K562 (cell line): ENCODE data around the gene POP7. TPM values are rescaled to one million over a fixed set of nuclear protein-coding genes. Genes with fewer than 3 reads are reported as not detected.
"Not testable (repeated sequence)": the region's sequence is repeated elsewhere in the genome, so short reads cannot be mapped to it uniquely, and the experiment has no call there.

Experiments
- ATAC-seq: fragments of 200-7000 bp; cut with Tn5 transposase; 3 replicates; pipeline ENCODE4 v1.9.1; 2020; ENCODE audit warnings: moderate library complexity
- BruUV-seq: library from RNA; stranded (reverse); fragments of 400-500 nt; replicated peaks from 2 replicates; lab custom pipeline; 2021; lab: Mats Ljungman, UMichigan
- CTCF ChIA-PET: fragments of 300-600 bp; formaldehyde crosslinking; extraction: SDS; loops from one replicate; lab custom pipeline; 2021; ENCODE audit warnings: low intra/inter-chr PET ratio; lab: Yijun Ruan, JAX
- POLR2A ChIA-PET: fragments of 300-600, 350-650 bp; sonication (Branson Sonifier 250); formaldehyde crosslinking; extraction: SDS; loops from one replicate; lab custom pipeline; 2021; ENCODE audit warnings: antibody characterized with exemption, inconsistent platforms; lab: Yijun Ruan, JAX
- DNase-seq, 4 experiments: peaks; one replicate each; pipeline versions ENCODE4 v3.0.0 to v3.0.0-alpha.2; 2011 to 2018; ENCODE audit warnings: low spot score in 3 of 4, mixed read lengths in 3 of 4; ENCODE audit errors: extremely low read depth in 1 of 4
- FAIRE-seq: peaks from 2 replicates; lab custom pipeline; 2011; peaks lifted over from hg19 to GRCh38; lab: Jason Lieb, UNC
- H2AFZ ChIP-seq: 2 replicates; pipeline ENCODE4 v1.6.0; 2011; ENCODE audit warnings: low read depth, low read length, control low read depth, inconsistent platforms
- H3K27ac ChIP-seq: fragments of 200-600 bp; 3 replicates; pipeline ENCODE4 v1.8.0; 2011; ENCODE audit warnings: low read depth, mild to moderate bottlenecking, control low read depth, inconsistent platforms, low read length, moderate library complexity, mixed read lengths; ENCODE audit errors: extremely low read depth
- H3K27me3 ChIP-seq, 2 experiments: fragments of 300-600 bp in 1 of 2; 2 replicates in 1 of 2; 3 replicates in 1 of 2; pipeline versions ENCODE4 v1.6.0 to v1.8.0; 2011; ENCODE audit warnings: inconsistent platforms in 2 of 2, low read length in 2 of 2, mild to moderate bottlenecking in 1 of 2, mixed read lengths in 1 of 2, moderate library complexity in 1 of 2; ENCODE audit not compliant: control insufficient read depth in 2 of 2, insufficient read depth in 2 of 2
- H3K36me3 ChIP-seq: fragments of 300-600 bp; 3 replicates; pipeline ENCODE4 v1.8.0; 2011; ENCODE audit warnings: mild to moderate bottlenecking, low read length, inconsistent platforms; ENCODE audit not compliant: control insufficient read depth, insufficient read depth
- H3K4me1 ChIP-seq, 2 experiments: fragments of 200-600 bp in 1 of 2; replicated peaks in 1 of 2; 2 replicates in 1 of 2; 3 replicates in 1 of 2; pipeline versions ENCODE4 v1.5.1 to v1.8.0; 2011; ENCODE audit warnings: inconsistent platforms in 2 of 2, low read length in 2 of 2, mild to moderate bottlenecking in 1 of 2, mixed read lengths in 1 of 2, moderate library complexity in 1 of 2; ENCODE audit not compliant: control insufficient read depth in 2 of 2, insufficient read depth in 2 of 2
- H3K4me2 ChIP-seq: 2 replicates; pipeline ENCODE4 v1.6.1; 2011; ENCODE audit warnings: low read length, control low read depth, inconsistent platforms, mixed read lengths; ENCODE audit not compliant: insufficient read depth
- H3K4me3 ChIP-seq: fragments of 200-600 bp; sonication (generic), shearing (Covaris generic); 2 replicates; pipeline ENCODE4 v1.5.1; 2016; ENCODE audit warnings: control low read depth, inconsistent platforms
- H3K79me2 ChIP-seq: fragments of 200-600 bp; 3 replicates; pipeline ENCODE4 v1.8.0; 2011; ENCODE audit warnings: low read length, inconsistent platforms; ENCODE audit not compliant: control insufficient read depth, insufficient read depth
- H3K9ac ChIP-seq, 2 experiments: 2 replicates each; pipeline versions ENCODE4 v1.6.0 to v1.6.1; 2011; ENCODE audit warnings: low read depth in 2 of 2, low read length in 2 of 2, control low read depth in 1 of 2, inconsistent platforms in 1 of 2, mild to moderate bottlenecking in 1 of 2, mixed read lengths in 1 of 2; ENCODE audit not compliant: insufficient read depth in 1 of 2
- H3K9me1 ChIP-seq: one replicate; pipeline ENCODE4 v1.6.0; 2011; ENCODE audit warnings: inconsistent platforms, mild to moderate bottlenecking, low read length, moderate library complexity; ENCODE audit not compliant: control insufficient read depth, insufficient read depth
- H3K9me3 ChIP-seq: replicated peaks from 2 replicates; pipeline ENCODE4 v1.5.1; 2011; ENCODE audit warnings: low read depth, low read length, inconsistent platforms; ENCODE audit not compliant: control insufficient read depth, insufficient read depth
- H4K20me1 ChIP-seq: replicated peaks from 2 replicates; pipeline ENCODE4 v1.6.1; 2011; ENCODE audit warnings: low read length, inconsistent platforms, mixed read lengths; ENCODE audit not compliant: control insufficient read depth, insufficient read depth
- ATF7 ChIP-seq: fragments of 450-650 bp; IDR thresholded peaks from 2 replicates; pipeline ENCODE4 v1.7.1; 2014; ENCODE audit warnings: mild to moderate bottlenecking, moderate library complexity
- FOXJ3 ChIP-seq: sonication (generic); formaldehyde crosslinking; IDR thresholded peaks from 2 replicates; pipeline ENCODE4 v1.4.0; 2020; ENCODE audit warnings: mild to moderate bottlenecking, missing genetic modification reagents
- ZNF146 ChIP-seq: IDR thresholded peaks from one replicate; pipeline ENCODE4 v1.6.1; 2018; ENCODE audit warnings: missing compliant biosample characterization; ENCODE audit not compliant: unreplicated experiment
- WGBS: fragments of 100-300 bp; shearing (Covaris generic); methylation state at CpG from one replicate; pipeline ENCODE4 v1.1.6; 2016; ENCODE audit warnings: low coverage, mixed read lengths; ENCODE audit not compliant: insufficient coverage; ENCODE audit errors: missing lambda C conversion rate; 5-methylcytosine and 5-hydroxymethylcytosine counted together
- in situ Hi-C: fragments of 300-500 bp; cut with MboI; formaldehyde crosslinking; loops from 4 replicates; pipeline ENCODE4 v1.15.0; 2018; ENCODE audit warnings: inconsistent platforms, mixed read lengths
- intact Hi-C: fragments of 100-400 bp; cut with micrococcal nuclease; formaldehyde crosslinking; loops from 2 replicates; pipeline ENCODE4 v1.14.2; 2022
- polyA plus RNA-seq, 8 experiments: library from polyadenylated mRNA; depleted of rRNA in 4 of 8; stranded (reverse) in 5 of 8; unstranded in 3 of 8; fragments of >200 nt; fragmentation: Nextera tagmentation in 2 of 8; fragmentation: Illumina TruSeq in 1 of 8; extraction: Ambion mirVana in 2 of 8; extraction: Trizol in 1 of 8; gene quantifications; 2 replicates each; pipeline versions ENCODE4 v1.2.1 to v1.2.3, GENCODE V29; 2011 to 2014; ENCODE audit warnings: inconsistent platforms in 1 of 8, missing spikeins in 1 of 8
- total RNA-seq, 7 experiments: library from RNA; depleted of rRNA in 6 of 7; stranded (reverse); fragments of >200 nt in 6 of 7; fragmentation: Illumina TruSeq in 2 of 7; extraction: Trizol in 2 of 7; gene quantifications; 2 replicates each; pipeline versions ENCODE4 v1.2.1 to v1.2.3, GENCODE V29; 2011 to 2021; ENCODE audit warnings: low replicate concordance in 1 of 7

The POP7 gene
- total and polyA plus RNA-seq, 9 of the 15 experiments (the other 6 are each of a cell fraction or from before 2014, with no cell fraction given), result 11.5 to 163 (median 68.9) TPM

DNA sequence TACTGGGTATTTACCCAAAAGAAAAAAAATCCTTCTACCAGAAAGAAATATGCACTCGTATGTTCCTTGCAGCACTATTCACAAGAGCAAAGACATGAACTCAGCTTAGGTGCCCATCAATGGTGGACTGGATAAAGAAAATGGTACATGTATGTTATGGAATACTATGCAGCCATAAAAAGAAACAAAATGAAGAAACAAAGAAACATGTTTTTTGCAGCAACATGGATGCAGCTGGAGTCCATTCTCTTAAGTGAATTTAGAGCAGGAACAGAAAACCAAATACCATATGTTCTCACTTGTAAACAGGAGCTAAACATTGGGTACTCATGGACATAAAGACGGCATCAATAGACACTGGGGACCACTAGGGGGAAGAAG, 37.9 kb upstream of the POP7 start:
- intact Hi-C loops, result no loop called here
- POLR2A ChIA-PET, result interaction anchor here (1.3 kb wide), 1 partner anchor 23 kb away, joined by 4 read pairs; no protein-coding TSS in a partner anchor
- CTCF ChIA-PET, result no interaction called here
- DNase-seq, result no peak
- Histone ChIP-seq H2AFZ (no peak overlapping the region), H3K27me3 (peaks cover 0 to 6% of the 10 kb centered on the region in 2 experiments; a peak in 1 of 5 replicates), H3K36me3 (no peaks in the 10 kb centered on the region), H3K27ac (no peak overlapping the region), H3K4me1 (peaks cover 0 to 7% of the 10 kb centered on the region in 2 experiments; a peak in 2 of 5 replicates), H3K4me3 (no peak overlapping the region), H3K9me3 (no peaks in the 10 kb centered on the region), H4K20me1 (no peaks in the 10 kb centered on the region), H3K9ac (no peak overlapping the region), H3K4me2 (no peak overlapping the region), H3K79me2 (no peaks in the 10 kb centered on the region), H3K9me1 (no peaks in the 10 kb centered on the region)
- BruUV-seq, result no TSS peak
- WGBS, result 52% methylated on average over 2 of the region's 2 CpGs
- FAIRE-seq, result no peak
- in situ Hi-C loops, result no loop called here
- no peak for ATAC-seq
- TF ChIP-seq FOXJ3 (CRISPR knock-in tag), result no peak
- peak; percentile 83 for TF ChIP-seq ZNF146 (CRISPR knock-in tag)
- TF ChIP-seq ATF7, result 0 out of 2 replicates have a peak, but pooled peaks have one; percentile 8

DNA sequence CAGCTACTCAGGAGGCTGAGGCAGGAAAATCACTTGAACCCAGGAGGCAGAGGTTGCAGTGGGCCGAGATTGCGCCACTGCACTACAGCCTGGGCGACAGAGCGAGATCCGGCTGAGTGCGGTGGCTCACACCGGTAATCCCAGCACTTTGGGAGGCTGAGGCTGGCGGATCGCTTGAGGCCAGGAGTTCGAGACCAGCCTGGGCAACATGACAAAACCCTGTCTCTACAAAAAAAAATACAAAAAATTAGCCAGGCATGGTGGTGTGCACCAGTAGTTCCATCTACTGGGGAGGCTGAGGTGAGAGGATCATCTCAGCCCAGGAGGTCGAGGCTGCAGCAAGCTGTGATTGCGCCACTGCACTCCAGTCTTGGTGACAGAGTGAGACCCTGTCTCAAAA, 36.8 kb upstream of the POP7 start:
- H2AFZ ChIP-seq, H3K9me1 ChIP-seq, intact Hi-C loops, H3K4me3 ChIP-seq, H3K36me3 ChIP-seq, ATAC-seq, FAIRE-seq, BruUV-seq, CTCF ChIA-PET, H3K9me3 ChIP-seq, H3K27me3 ChIP-seq, H3K27ac ChIP-seq, H4K20me1 ChIP-seq, DNase-seq, H3K9ac ChIP-seq, H3K79me2 ChIP-seq, in situ Hi-C loops, POLR2A ChIA-PET, H3K4me2 ChIP-seq: not testable (repeated sequence)
- WGBS, result 77% methylated on average over 8 of the region's 12 CpGs
- H3K4me1 ChIP-seq, result peaks cover 0 to 12% of the 10 kb centered on the region in 2 experiments; a peak in 2 of 5 replicates
